Progenitor cell of endocrine pancreas (in vitro differentiated cells): Measurements from ENCODE around the gene VN1R5. TPM values are rescaled to one million over a fixed set of nuclear protein-coding genes. Genes with fewer than 3 reads are reported as not detected.

Source experiments
- DNase-seq: peaks from one replicate; pipeline ENCODE4 v3.0.0; 2021; ENCODE audit warnings: low spot score; ENCODE audit not compliant: unreplicated experiment
- H3K27ac Mint-ChIP-seq: 2 replicates; pipeline ENCODE4 v1.8.0; 2021; ENCODE audit warnings: mild to moderate bottlenecking, moderate library complexity, mixed read lengths
- H3K27me3 Mint-ChIP-seq: 2 replicates; pipeline ENCODE4 v1.8.0; 2021; ENCODE audit warnings: mixed read lengths
- H3K36me3 Mint-ChIP-seq: 2 replicates; pipeline ENCODE4 v1.8.0; 2022; ENCODE audit warnings: mixed read lengths; ENCODE audit not compliant: insufficient read depth
- H3K4me1 Mint-ChIP-seq: 2 replicates; pipeline ENCODE4 v1.8.0; 2021; ENCODE audit warnings: low read depth, mixed read lengths
- H3K4me3 Mint-ChIP-seq: 2 replicates; pipeline ENCODE4 v1.8.0; 2021; ENCODE audit warnings: low read depth, mild to moderate bottlenecking, moderate library complexity, mixed read lengths
- H3K9me3 Mint-ChIP-seq: 2 replicates; pipeline ENCODE4 v1.8.0; 2021; ENCODE audit warnings: low read depth, mixed read lengths
- CTCF ChIP-seq: fragments of 200-600 bp; sonication (generic); IDR thresholded peaks from one replicate; pipeline ENCODE4 v1.5.0; 2021; ENCODE audit warnings: antibody characterized with exemption, mild to moderate bottlenecking; ENCODE audit not compliant: unreplicated experiment
- total RNA-seq: library from RNA; stranded (reverse); gene quantifications from 2 replicates; pipeline ENCODE4 v1.2.1, GENCODE V29; 2021

Gene VN1R5
- total RNA-seq, 1 donor from 2014 or later: not detected

- Mint-ChIP-seq H3K27ac (no peak overlapping the region), H3K9me3 (peaks cover 13% of the 10 kb centered on the region), H3K4me1 (peaks cover 6% of the 10 kb centered on the region), H3K36me3 (peaks cover 8% of the 10 kb centered on the region), H3K27me3 (peaks cover 5% of the 10 kb centered on the region), H3K4me3 (no peak overlapping the region)
- no peak for TF ChIP-seq CTCF
- no peak for DNase-seq
These were observed 37.2 kb downstream of the VN1R5 start for GRCh38 chr1:247293047-247293446.

GRCh38 chr1:247294282-247294681 lies 38.4 kb downstream of the VN1R5 start:
- TF ChIP-seq CTCF: no peak
- Mint-ChIP-seq H3K4me1 (peaks cover 6% of the 10 kb centered on the region), H3K27ac (no peak overlapping the region), H3K27me3 (peaks cover 5% of the 10 kb centered on the region), H3K36me3 (peaks cover 8% of the 10 kb centered on the region), H3K9me3 (peaks cover 3% of the 10 kb centered on the region), H3K4me3 (no peak overlapping the region)
- DNase-seq: no peak

- H3K9me3 Mint-ChIP-seq: no peaks in the 10 kb centered on the region
- no peak overlapping the region for H3K4me3 Mint-ChIP-seq
- no peak for DNase-seq
- H3K36me3 Mint-ChIP-seq: peaks cover 14% of the 10 kb centered on the region
- TF ChIP-seq CTCF: no peak
- H3K27ac Mint-ChIP-seq: no peak overlapping the region
- H3K27me3 Mint-ChIP-seq: peaks cover 5% of the 10 kb centered on the region
- peaks cover 6% of the 10 kb centered on the region for H3K4me1 Mint-ChIP-seq
These were observed 39.4 kb downstream of the VN1R5 start for GRCh38 chr1:247295274-247295684.

- no peak overlapping the region for H3K4me3 Mint-ChIP-seq
- no peak for DNase-seq
- peaks cover 15% of the 10 kb centered on the region for H3K36me3 Mint-ChIP-seq
- no peak for TF ChIP-seq CTCF
- H3K27ac Mint-ChIP-seq: no peak overlapping the region
- peaks cover 6% of the 10 kb centered on the region for H3K4me1 Mint-ChIP-seq
- H3K27me3 Mint-ChIP-seq: peaks cover 5% of the 10 kb centered on the region
- no peaks in the 10 kb centered on the region for H3K9me3 Mint-ChIP-seq
These were observed 39.9 kb downstream of the VN1R5 start for GRCh38 chr1:247295746-247296145.

GRCh38 chr1:247296599-247297180 lies 40.8 kb downstream of the VN1R5 start:
- no peak for DNase-seq
- H3K9me3 Mint-ChIP-seq: no peaks in the 10 kb centered on the region
- H3K27ac Mint-ChIP-seq: no peak overlapping the region
- peaks cover 6% of the 10 kb centered on the region for H3K4me1 Mint-ChIP-seq
- no peak for TF ChIP-seq CTCF
- H3K4me3 Mint-ChIP-seq: no peak overlapping the region
- peaks cover 20% of the 10 kb centered on the region for H3K36me3 Mint-ChIP-seq
- H3K27me3 Mint-ChIP-seq: peaks cover 5% of the 10 kb centered on the region
